Rectal smooth muscle tissue (tissue), 1 donor: ENCODE data around the gene EMILIN3.

Experiments used
- H3K27ac ChIP-seq: one replicate; pipeline ENCODE4 v1.7.0; 2013; ENCODE audit warnings: low read depth, low read length, inconsistent platforms
- H3K27me3 ChIP-seq: one replicate; pipeline ENCODE4 v1.7.0; 2013; ENCODE audit warnings: low read length; ENCODE audit not compliant: control insufficient read depth, insufficient read depth
- H3K36me3 ChIP-seq: one replicate; pipeline ENCODE4 v1.7.0; 2013; ENCODE audit warnings: low read length; ENCODE audit not compliant: control insufficient read depth, insufficient read depth
- H3K4me1 ChIP-seq: one replicate; pipeline ENCODE4 v1.7.0; 2013; ENCODE audit warnings: low read length; ENCODE audit not compliant: control insufficient read depth, insufficient read depth
- H3K4me3 ChIP-seq: one replicate; pipeline ENCODE4 v1.7.0; 2013; ENCODE audit warnings: low read length
- H3K9ac ChIP-seq: one replicate; pipeline ENCODE4 v1.7.0; 2013; ENCODE audit warnings: low read length

EMILIN3 gene

GRCh38 chr20:41367393-41367695 lies 726 bp upstream of the EMILIN3 start:
- no peaks in the 10 kb centered on the region for H3K36me3 ChIP-seq
- H3K4me1 ChIP-seq, result no peaks in the 10 kb centered on the region
- H3K27ac ChIP-seq, result no peak overlapping the region
- no peak overlapping the region for H3K4me3 ChIP-seq
- peaks cover 15% of the 10 kb centered on the region for H3K27me3 ChIP-seq
- H3K9ac ChIP-seq, result no peak overlapping the region

DNA sequence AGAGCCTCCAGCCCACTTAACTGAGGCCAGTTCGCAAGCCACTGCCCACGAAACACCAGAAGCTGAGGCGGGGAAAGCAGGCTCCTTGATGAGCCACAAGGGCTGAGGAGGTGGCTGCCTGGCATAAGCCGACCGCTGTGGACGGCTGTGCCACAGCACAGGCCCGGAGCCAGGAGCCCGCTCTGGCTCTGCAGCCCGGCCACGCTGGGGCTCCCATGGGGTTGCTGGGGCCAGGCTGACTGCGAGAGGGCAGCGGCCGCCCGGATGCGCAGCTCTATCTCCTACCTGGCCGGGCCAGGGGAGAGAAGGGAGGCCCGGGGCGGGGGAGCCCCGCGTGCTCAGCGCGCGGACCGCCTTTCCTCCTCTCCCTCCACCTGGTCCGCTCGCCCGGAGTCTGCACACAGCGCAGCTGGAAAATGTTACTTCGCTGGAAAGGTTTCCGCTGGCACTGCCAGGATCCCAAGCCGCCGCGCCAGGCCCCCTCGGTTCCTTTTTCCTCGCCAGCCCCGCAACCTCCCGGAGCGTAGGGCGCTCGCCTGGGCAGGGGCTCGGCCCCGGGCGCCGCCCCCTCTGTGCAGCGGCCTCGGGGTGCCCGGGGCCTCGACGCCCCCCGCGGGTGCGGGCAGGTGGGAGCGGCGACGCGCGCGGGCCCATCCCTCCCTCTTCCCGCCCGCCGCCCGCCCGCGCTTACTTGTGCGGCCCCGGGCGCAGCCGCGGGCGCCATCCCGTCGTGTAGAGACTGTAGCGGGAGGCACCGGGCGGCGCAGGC lies 657 bp downstream of the EMILIN3 start:
- Histone ChIP-seq H3K27me3 (peaks cover 15% of the 10 kb centered on the region), H3K36me3 (no peaks in the 10 kb centered on the region), H3K27ac (no peak overlapping the region), H3K4me1 (no peaks in the 10 kb centered on the region), H3K9ac (no peak overlapping the region), H3K4me3 (peak overlapping the region; percentile 19)

DNA sequence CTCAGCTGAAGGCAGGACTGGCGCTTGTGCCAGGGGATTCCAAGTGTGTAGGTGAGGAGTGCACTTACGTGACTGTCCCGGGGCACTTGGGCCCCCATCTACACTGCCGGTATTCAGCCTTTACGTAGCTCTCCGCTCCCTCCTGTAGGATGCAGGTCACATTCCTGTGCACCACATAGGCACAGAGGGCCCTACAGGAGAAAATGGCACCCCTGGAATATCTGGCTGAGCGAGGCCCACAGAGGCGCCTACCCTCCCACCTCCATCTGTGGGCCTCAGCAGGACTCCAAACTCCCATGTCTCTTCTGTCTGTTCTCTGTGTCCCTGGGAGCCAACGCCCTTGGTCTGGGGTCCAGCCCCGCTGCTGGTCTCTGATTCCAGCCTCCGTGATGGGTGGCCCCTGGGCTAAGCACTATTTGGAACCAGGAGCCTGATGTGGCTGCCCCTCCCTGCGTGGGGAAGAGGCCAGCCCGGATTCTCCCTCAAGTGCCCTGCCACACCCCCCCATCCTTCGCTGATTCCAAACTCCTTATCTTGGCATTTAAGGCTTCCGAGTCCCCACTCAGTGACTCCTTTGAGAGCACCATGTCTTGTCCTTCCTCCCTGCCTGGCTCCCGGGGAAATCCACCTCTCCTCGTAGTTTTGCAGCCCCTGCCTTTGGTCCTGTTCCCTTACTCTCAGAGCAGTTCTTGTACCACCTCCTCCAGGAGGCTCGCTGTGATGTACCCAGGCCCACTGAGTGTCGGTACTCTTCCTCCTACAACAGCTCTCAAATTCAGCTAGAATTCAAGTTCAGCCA lies 1.5 kb downstream of the EMILIN3 start:
- H3K4me3 ChIP-seq, result peak overlapping the region; percentile 19
- peaks cover 15% of the 10 kb centered on the region for H3K27me3 ChIP-seq
- H3K9ac ChIP-seq, result no peak overlapping the region
- H3K4me1 ChIP-seq, result no peaks in the 10 kb centered on the region
- H3K27ac ChIP-seq, result no peak overlapping the region
- no peaks in the 10 kb centered on the region for H3K36me3 ChIP-seq

- no peak overlapping the region for H3K27ac ChIP-seq
- no peaks in the 10 kb centered on the region for H3K4me1 ChIP-seq
- no peak overlapping the region for H3K4me3 ChIP-seq
- H3K27me3 ChIP-seq, result peaks cover 15% of the 10 kb centered on the region
- no peaks in the 10 kb centered on the region for H3K36me3 ChIP-seq
- H3K9ac ChIP-seq, result no peak overlapping the region
Measured at GRCh38 chr20:41364236-41364855, 2.3 kb downstream of the EMILIN3 start.

DNA sequence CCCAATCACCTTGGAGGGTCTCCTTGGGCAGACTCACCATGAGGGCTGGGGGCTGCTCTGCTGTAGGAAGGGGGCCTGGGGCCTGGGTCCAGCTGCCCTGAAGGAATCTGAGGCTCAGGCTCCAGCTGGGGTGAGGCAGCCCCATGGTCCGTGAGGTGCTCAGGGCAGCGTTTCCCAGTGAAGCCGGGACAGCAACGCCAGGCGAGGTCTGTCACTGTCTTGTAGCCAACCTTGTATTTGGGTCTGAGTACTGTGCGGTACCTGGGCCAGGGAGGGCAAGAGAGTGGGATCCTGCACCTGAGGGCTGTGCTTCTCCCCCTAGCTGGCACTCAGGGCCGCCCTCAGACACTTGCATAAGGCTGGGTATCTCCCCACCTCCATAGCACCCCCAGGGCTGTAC lies 3.0 kb downstream of the EMILIN3 start:
- Histone ChIP-seq H3K4me1 (no peaks in the 10 kb centered on the region), H3K4me3 (no peak overlapping the region), H3K36me3 (no peaks in the 10 kb centered on the region), H3K27ac (no peak overlapping the region), H3K9ac (no peak overlapping the region), H3K27me3 (peaks cover 15% of the 10 kb centered on the region)

GRCh38 chr20:41362748-41363140 lies 3.9 kb downstream of the EMILIN3 start:
- H3K9ac ChIP-seq, result no peak overlapping the region
- no peaks in the 10 kb centered on the region for H3K36me3 ChIP-seq

DNA sequence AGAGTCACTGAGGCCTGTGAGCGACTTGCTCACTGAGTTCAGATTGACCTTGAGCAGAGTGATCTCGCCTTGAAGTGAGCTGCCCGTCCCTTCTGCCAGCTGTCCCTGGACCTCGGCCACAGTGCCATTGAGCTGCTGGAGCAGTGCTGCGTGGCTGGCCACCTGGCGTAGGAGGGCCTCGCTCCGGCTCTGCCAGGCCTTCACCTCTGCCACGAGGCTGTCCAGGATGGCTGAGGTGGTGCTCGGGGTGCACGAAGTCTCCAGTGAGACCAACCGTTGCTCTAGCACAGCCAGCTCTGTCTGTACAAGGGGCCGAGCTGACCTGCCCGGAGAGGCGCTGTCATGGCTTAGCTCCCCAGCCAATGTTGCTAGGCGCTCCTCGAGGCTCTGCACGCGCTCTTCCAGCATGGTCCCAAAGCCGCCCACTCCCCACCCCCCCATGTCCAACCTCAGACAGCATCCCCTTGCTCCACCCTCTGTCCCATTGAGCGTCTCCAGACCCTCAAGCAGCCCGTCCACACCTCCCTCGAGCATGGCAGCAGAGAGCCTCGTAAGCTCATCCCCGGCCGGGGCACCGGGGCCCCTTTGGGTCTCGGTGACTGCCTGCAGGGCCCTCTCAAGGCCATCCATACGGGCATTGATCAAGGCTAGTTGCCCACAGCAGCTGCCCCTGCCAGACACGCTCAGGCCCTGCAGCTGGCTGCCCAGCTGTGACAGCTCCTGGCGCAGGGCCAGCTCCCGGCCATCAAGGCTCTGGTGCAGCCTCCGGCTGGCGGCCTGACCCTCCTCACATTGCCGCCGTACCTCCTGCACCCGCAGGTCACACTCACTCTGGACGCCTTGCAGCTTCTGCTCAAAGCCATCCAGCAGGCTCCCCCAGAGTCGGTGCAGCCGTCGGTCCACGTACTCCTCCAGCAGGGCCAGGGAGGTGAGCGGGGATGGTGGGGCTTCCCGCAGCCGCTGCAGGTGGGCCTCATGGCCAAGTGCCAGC lies 4.6 kb downstream of the EMILIN3 start:
- H3K4me3 ChIP-seq, result no peak overlapping the region
- H3K4me1 ChIP-seq, result no peaks in the 10 kb centered on the region
- peaks cover under 1% of the 10 kb centered on the region for H3K36me3 ChIP-seq
- no peak overlapping the region for H3K9ac ChIP-seq
- peaks cover 15% of the 10 kb centered on the region for H3K27me3 ChIP-seq
- no peak overlapping the region for H3K27ac ChIP-seq

More at GRCh38 chr20:41362748-41363140, 3.9 kb downstream of the EMILIN3 start:
- H3K27ac ChIP-seq, result no peak overlapping the region
- H3K4me3 ChIP-seq, result no peak overlapping the region
- peaks cover 15% of the 10 kb centered on the region for H3K27me3 ChIP-seq
- no peaks in the 10 kb centered on the region for H3K4me1 ChIP-seq

GRCh38 chr20:41360831-41361756 lies 5.5 kb downstream of the EMILIN3 start:
- peaks cover 15% of the 10 kb centered on the region for H3K27me3 ChIP-seq
- no peak overlapping the region for H3K27ac ChIP-seq
- no peak overlapping the region for H3K4me3 ChIP-seq
- peaks cover 4% of the 10 kb centered on the region for H3K36me3 ChIP-seq
- no peaks in the 10 kb centered on the region for H3K4me1 ChIP-seq
- H3K9ac ChIP-seq, result no peak overlapping the region

DNA sequence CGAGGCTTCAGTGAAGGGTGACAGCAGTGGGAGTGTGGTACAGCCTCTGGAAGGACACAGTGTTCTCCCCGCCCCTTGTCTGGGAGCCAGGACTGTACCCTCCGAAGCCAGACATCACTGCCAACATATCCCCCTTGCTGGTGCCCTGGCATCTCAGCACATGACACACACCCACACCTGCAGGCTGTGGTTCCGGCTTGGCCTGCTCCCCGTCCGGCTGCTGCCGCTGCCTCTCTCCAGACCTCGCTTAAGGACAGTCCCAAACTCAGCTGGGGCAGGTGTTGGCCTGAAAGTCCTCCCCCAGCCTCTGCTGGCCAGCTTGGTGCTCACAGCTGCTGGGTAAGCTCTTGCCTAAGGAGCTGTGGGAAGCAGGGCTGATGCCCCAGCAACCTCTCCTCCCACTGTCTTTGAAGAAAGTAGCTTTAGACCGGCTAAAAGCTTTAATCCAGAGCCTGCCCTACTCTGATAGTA lies 7.0 kb downstream of the EMILIN3 start:
- H3K4me1 ChIP-seq, result no peaks in the 10 kb centered on the region
- no peak overlapping the region for H3K9ac ChIP-seq
- H3K4me3 ChIP-seq, result no peak overlapping the region
- peaks cover 4% of the 10 kb centered on the region for H3K36me3 ChIP-seq
- H3K27ac ChIP-seq, result no peak overlapping the region
- peaks cover 4% of the 10 kb centered on the region for H3K27me3 ChIP-seq

- H3K9ac ChIP-seq, result no peak overlapping the region
- H3K4me3 ChIP-seq, result no peak overlapping the region
- no peaks in the 10 kb centered on the region for H3K27me3 ChIP-seq
- no peaks in the 10 kb centered on the region for H3K4me1 ChIP-seq
- H3K27ac ChIP-seq, result no peak overlapping the region
- H3K36me3 ChIP-seq, result peaks cover 4% of the 10 kb centered on the region
Measured at GRCh38 chr20:41358717-41359116, 7.9 kb downstream of the EMILIN3 start.

GRCh38 chr20:41358230-41358629 lies 8.4 kb downstream of the EMILIN3 start:
- Histone ChIP-seq H3K36me3 (peaks cover 4% of the 10 kb centered on the region), H3K4me1 (no peaks in the 10 kb centered on the region), H3K4me3 (no peak overlapping the region), H3K9ac (no peak overlapping the region), H3K27me3 (no peaks in the 10 kb centered on the region), H3K27ac (no peak overlapping the region)
